Measurements from ENCODE around the gene PRDM15. TPM values are rescaled to one million over a fixed set of nuclear protein-coding genes. Genes with fewer than 3 reads are reported as not detected.

PRDM15 gene
- total RNA-seq, 1 experiment from 2014 or later = 16.7 TPM

- no peak overlapping the region for H3K4me3 ChIP-seq (ENCODE audit: low read depth, low read length, poor library complexity, severe bottlenecking)
- no peak for TF ChIP-seq CTCF (conservative IDR thresholded peaks at IDR 0.05; ENCODE audit: low read depth, low read length)
- no peak for TF ChIP-seq EZH2 (IDR thresholded peaks at IDR 0.05; ENCODE audit: borderline replicate concordance, low read depth, low read length, poor library complexity, severe bottlenecking)
- intact Hi-C loops (cut with micrococcal nuclease; ENCODE audit: unreplicated experiment) = no loop called here
- no peaks in the 10 kb centered on the region for H3K9me3 ChIP-seq (ENCODE audit: low read depth, low read length, poor library complexity, severe bottlenecking)
- no TSS peak for BruUV-seq (replicated peaks)
- no peak for DNase-seq (ENCODE audit: low spot score)
- POLR2A ChIA-PET (ENCODE audit: low non-redundant PET) = no interaction called here
- H3K27ac ChIP-seq (ENCODE audit: low read depth, low read length, poor library complexity, severe bottlenecking) = no peak overlapping the region
- no peaks in the 10 kb centered on the region for H3K27me3 ChIP-seq (replicated peaks; ENCODE audit: insufficient read depth, low read depth, low read length, poor library complexity)
- H3K36me3 ChIP-seq (ENCODE audit: insufficient read depth, low read length, poor library complexity, severe bottlenecking) = no peaks in the 10 kb centered on the region
- H3K4me1 ChIP-seq (ENCODE audit: insufficient read depth, low read length, poor library complexity, severe bottlenecking) = peaks cover 5% of the 10 kb centered on the region
- CTCF ChIA-PET = no interaction called here
Measured at GRCh38 chr21:41873005-41873404, 6.1 kb downstream of the PRDM15 start.

- ChIA-PET CTCF (no interaction called here), POLR2A (ENCODE audit: low non-redundant PET) (no interaction called here)
- Histone ChIP-seq H3K27ac (ENCODE audit: low read depth, low read length, poor library complexity, severe bottlenecking) (no peak overlapping the region), H3K36me3 (ENCODE audit: insufficient read depth, low read length, poor library complexity, severe bottlenecking) (no peaks in the 10 kb centered on the region), H3K9me3 (ENCODE audit: low read depth, low read length, poor library complexity, severe bottlenecking) (no peaks in the 10 kb centered on the region), H3K4me3 (ENCODE audit: low read depth, low read length, poor library complexity, severe bottlenecking) (no peak overlapping the region), H3K27me3 (replicated peaks; ENCODE audit: insufficient read depth, low read depth, low read length, poor library complexity) (no peaks in the 10 kb centered on the region), H3K4me1 (ENCODE audit: insufficient read depth, low read length, poor library complexity, severe bottlenecking) (no peaks in the 10 kb centered on the region)
- intact Hi-C loops (cut with micrococcal nuclease; ENCODE audit: unreplicated experiment) = no loop called here
- DNase-seq (ENCODE audit: low spot score) = no peak
- TF ChIP-seq EZH2 (IDR thresholded peaks at IDR 0.05; ENCODE audit: borderline replicate concordance, low read depth, low read length, poor library complexity, severe bottlenecking) (no peak), CTCF (conservative IDR thresholded peaks at IDR 0.05; ENCODE audit: low read depth, low read length) (no peak)
- BruUV-seq (replicated peaks) = no TSS peak
Measured at GRCh38 chr21:41871293-41872030, 7.7 kb downstream of the PRDM15 start.

- no peaks in the 10 kb centered on the region for H3K27me3 ChIP-seq (replicated peaks; ENCODE audit: insufficient read depth, low read depth, low read length, poor library complexity)
- H3K4me1 ChIP-seq (ENCODE audit: insufficient read depth, low read length, poor library complexity, severe bottlenecking) = no peaks in the 10 kb centered on the region
- no peaks in the 10 kb centered on the region for H3K9me3 ChIP-seq (ENCODE audit: low read depth, low read length, poor library complexity, severe bottlenecking)
- intact Hi-C loops (cut with micrococcal nuclease; ENCODE audit: unreplicated experiment) = no loop called here
- H3K27ac ChIP-seq (ENCODE audit: low read depth, low read length, poor library complexity, severe bottlenecking) = no peak overlapping the region
- TF ChIP-seq EZH2 (IDR thresholded peaks at IDR 0.05; ENCODE audit: borderline replicate concordance, low read depth, low read length, poor library complexity, severe bottlenecking) (no peak), CTCF (conservative IDR thresholded peaks at IDR 0.05; ENCODE audit: low read depth, low read length) (no peak)
- ChIA-PET POLR2A (ENCODE audit: low non-redundant PET) (no interaction called here), CTCF (no interaction called here)
- no peak for DNase-seq (ENCODE audit: low spot score)
- BruUV-seq (replicated peaks) = no TSS peak
- H3K36me3 ChIP-seq (ENCODE audit: insufficient read depth, low read length, poor library complexity, severe bottlenecking) = no peaks in the 10 kb centered on the region
- no peak overlapping the region for H3K4me3 ChIP-seq (ENCODE audit: low read depth, low read length, poor library complexity, severe bottlenecking)
Measured at GRCh38 chr21:41869771-41870170, 9.4 kb downstream of the PRDM15 start.

Measured in A673 (cell line).